ENCODE results near the gene NEFH. TPM values are rescaled to one million over a fixed set of nuclear protein-coding genes. Genes with fewer than 3 reads are reported as not detected.
A peak's percentile ranks its signal among the peaks of the same experiment; 100 is the strongest.

The NEFH gene
- polyA plus RNA-seq, 4 donors, result 9.4 to 13.9 (median 9.5) TPM

- DNase-seq (ENCODE audit: low read depth in 4 of 4, low spot score in 3 of 4), result no peak
These were observed 13.6 kb downstream of the NEFH start for GRCh38 chr22:29493636-29494035.

DNA sequence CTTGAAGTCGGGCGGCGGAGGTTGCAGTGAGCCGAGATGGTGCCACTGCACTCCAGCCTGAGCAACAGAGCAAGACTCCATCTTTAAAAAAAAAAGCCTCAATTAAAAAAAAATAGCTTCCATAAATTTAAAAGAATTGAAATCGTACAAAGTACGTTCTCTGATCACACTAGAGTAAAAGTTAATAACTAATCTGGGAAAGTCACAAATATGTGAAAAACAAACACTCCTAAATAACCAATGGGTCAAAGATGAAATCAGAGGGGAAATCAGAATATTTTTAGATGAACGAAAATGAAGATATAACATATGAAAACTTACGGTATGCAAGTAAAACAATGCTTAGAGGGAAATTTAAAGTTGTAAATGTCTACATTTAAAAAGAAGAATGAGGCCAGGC, 19.8 kb downstream of the NEFH start:
- DNase-seq (ENCODE audit: low read depth in 4 of 4, low spot score in 3 of 4), result no peak

GRCh38 chr22:29503811-29504372, 23.9 kb downstream of the NEFH start:
- peak in 1 of 4 donors; percentile 21 for DNase-seq (ENCODE audit: low read depth in 4 of 4, low spot score in 3 of 4)

DNA sequence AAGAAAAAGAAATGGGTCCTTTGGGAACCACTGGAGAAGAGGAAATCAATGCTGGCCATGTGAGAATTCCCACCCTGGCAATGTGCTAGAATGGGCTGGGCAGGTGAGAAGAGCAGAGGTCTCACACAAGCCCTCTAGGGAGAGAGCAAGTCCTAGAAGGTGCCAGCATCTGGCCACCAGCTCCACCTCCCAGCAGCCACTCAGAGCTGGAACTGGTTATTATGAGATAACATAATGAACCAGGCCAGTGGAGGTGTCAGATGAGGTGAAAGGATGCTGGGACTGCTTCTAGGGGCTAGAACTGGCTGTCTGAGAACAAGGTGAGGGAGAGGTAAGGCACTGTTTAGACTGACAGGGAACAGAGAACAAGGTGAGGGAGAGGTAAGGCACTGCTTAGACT, 29.3 kb downstream of the NEFH start:
- DNase-seq (ENCODE audit: low read depth in 4 of 4, low spot score in 3 of 4), result no peak

DNA sequence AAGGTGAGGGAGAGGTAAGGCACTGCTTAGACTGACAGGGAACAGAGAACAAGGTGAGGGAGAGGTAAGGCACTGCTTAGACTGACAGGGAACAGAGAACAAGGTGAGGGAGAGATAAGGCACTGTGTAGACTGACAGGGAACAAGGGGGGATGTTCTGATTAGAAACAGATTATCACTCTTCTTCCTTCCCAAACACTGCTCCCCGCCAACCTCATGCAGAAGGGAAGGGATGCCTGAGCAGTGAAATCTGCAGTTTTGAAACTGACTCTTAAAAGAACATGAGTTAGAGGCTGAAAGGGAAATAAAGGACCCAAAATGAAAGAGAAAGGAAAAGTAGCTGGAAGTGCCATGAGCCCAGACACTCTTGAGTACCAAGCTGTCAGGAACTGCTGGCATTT, 29.8 kb downstream of the NEFH start:
- no peak for DNase-seq (ENCODE audit: low read depth in 4 of 4, low spot score in 3 of 4)

- DNase-seq (ENCODE audit: low read depth in 4 of 4, low spot score in 3 of 4), result no peak
These were observed 30.5 kb downstream of the NEFH start for GRCh38 chr22:29510542-29510941.

DNA sequence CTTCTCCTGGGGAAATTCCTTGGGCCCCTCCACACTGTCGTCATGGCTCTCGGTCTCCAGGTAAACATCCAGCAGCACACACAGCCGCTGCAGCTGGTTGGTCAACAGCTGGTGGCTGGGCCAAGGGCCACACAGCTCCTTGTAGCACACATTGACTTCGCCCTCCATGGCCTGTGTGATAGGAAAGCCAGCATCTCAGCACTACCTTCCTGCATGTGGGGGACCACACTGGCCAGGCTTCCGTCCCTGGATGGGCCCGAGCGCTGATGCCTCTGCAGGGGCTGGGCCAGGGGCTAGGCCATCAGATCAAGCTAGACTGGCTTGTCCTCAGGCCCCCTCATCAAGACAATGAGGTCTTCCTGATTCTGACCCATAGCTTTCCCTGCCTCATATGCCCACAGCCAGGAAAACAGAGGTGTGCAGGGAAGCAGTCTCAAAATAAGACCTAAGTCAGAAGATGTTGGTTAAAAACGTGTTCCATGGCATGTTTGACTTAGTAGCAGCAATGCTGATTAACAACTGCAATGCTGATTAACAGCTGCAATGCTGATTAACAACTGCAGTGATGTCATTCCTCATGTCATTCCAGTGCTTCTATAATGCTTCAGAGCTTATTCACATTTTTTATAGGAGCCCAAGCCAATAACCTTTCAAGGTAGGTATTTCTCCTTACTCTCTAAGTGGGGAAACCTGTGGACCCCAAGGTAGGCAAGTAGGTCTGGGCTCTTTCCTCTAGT, 31.3 kb downstream of the NEFH start:
- DNase-seq (ENCODE audit: low read depth in 4 of 4, low spot score in 3 of 4), result no peak

DNA sequence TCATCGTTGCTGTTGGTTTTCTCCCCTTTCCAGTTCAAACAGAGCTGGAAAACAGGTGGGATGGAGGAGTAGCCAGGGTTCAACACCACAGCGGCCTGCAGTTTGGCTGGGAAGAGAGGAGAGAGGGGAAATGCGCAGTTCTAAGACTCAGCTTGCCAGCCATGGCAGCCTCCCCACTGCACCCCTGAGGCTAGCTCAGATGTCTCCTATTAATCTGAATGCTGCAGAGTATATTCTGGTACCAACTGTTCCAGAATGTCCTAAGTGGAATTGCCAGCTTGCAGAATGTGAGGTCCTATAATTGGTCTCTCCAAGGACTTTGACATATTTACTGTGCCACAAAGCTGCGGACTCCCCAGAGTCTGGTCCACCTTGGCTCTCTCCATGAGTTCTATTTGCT, 32.0 kb downstream of the NEFH start:
- no peak for DNase-seq (ENCODE audit: low read depth in 4 of 4, low spot score in 3 of 4)

GRCh38 chr22:29517215-29517908, 37.3 kb downstream of the NEFH start:
- DNase-seq (ENCODE audit: low read depth in 4 of 4, low spot score in 3 of 4), result no peak

DNA sequence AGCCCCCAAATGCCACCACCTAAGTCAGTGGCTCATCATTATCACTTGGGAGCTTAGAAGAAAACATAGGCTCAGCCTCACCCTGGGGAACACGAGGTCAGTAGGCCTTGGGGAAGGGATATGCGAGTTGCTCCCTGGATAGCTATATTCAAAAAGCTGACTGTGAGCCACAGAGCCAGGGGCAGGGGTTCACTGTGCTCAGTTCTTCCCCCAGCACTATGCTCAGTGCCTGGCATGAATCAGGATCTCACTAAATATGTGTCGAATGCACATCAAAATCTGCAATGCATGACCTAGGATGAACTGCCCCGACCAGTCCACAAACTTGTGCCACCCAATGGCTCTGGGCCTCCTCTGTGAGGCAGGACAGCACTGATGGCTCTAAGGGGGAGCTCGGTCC, 38.4 kb downstream of the NEFH start:
- no peak for DNase-seq (ENCODE audit: low read depth in 4 of 4, low spot score in 3 of 4)

- no peak for DNase-seq (ENCODE audit: low read depth in 4 of 4, low spot score in 3 of 4)
These were observed 40.0 kb downstream of the NEFH start for GRCh38 chr22:29519996-29520395.

GRCh38 chr22:29520851-29521250, 40.8 kb downstream of the NEFH start:
- no peak for DNase-seq (ENCODE audit: low read depth in 4 of 4, low spot score in 3 of 4)

- DNase-seq (ENCODE audit: low read depth in 4 of 4, low spot score in 3 of 4), result no peak
These were observed 41.5 kb downstream of the NEFH start for GRCh38 chr22:29521526-29521925.

DNA sequence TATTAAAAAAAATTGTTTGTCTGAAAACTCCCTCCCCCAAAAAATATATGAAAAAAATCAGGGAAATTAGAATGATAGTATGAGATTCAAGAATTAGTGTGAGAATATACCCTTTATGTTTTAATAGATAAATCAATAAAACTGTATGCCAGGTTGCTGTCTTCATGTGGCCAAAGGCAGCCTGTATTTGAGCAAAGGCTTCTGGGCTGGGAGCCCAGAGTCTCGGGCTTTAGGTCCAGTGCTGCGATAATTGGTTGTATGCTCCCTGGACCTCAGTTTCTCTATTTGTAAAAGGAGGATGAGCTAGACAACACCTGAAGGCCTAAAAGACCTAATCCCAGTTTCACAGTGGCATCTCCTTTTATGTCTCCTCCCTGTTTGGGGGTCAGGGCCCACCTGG, 43.7 kb downstream of the NEFH start:
- no peak for DNase-seq (ENCODE audit: low read depth in 4 of 4, low spot score in 3 of 4)

- DNase-seq (ENCODE audit: low read depth in 4 of 4, low spot score in 3 of 4), result no peak
These were observed 44.6 kb downstream of the NEFH start for GRCh38 chr22:29524442-29525191.

DNA sequence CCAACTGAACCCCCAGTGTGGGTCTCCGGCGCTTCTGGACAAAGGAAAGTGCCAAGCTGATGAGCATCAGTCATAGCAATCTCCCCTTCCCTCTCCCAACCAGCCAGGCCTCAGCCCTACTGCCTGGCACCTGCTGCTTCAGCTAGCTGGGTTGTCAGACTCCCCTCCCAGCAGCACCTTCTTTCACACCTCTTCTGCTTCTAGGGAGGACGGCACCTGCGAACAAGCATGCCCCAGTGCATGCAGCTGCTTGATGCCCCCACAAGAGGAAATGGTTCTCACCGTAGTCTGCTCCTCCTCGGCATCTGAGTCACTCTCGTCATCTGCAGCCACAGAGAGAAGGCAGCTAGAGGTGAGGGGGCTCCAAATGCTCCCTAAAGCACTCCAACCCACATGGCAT, 48.1 kb downstream of the NEFH start:
- no peak for DNase-seq (ENCODE audit: low read depth in 4 of 4, low spot score in 3 of 4)

DNA sequence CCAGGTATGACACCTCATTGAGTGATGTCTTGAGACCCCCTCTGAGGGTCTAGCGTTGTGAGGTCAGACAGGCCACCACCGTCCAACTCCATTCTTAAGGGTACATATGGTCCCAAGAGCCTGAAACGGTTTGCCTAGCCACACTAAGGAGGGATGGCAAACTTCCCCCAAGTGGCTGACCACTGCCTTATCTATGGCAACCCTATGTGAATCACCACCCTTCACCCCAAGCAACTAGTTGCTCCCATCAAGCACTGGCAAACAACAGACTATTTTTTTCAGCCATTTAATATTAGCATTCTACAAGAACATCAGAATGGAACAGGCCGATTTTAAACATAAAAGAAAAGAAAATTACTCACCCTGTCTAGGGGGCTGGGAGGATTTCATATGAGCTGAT, 50.7 kb downstream of the NEFH start:
- DNase-seq (ENCODE audit: low read depth in 4 of 4, low spot score in 3 of 4), result no peak

DNA sequence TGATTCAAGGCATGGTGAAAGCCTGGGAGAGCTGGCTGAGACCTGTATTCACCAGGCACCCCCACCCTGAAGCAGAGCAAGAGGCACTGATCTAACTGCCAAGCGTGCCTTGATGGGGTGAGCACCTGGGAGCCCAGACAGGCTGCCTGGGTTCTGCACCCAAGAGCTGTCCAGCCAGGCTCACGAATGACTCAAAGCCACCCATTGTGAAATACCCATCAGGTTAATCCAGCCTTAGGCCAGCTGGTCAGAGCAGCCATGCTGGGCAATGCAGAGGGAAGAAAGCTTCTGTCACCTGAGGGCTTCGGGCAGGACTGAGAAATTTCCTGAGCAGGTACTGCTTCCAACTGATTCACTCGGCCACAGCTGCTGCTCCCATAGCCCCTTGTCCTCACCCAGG, 51.4 kb downstream of the NEFH start:
- DNase-seq (ENCODE audit: low read depth in 4 of 4, low spot score in 3 of 4), result no peak

GRCh38 chr22:29536411-29536810, 56.4 kb downstream of the NEFH start:
- no peak for DNase-seq (ENCODE audit: low read depth in 4 of 4, low spot score in 3 of 4)

DNA sequence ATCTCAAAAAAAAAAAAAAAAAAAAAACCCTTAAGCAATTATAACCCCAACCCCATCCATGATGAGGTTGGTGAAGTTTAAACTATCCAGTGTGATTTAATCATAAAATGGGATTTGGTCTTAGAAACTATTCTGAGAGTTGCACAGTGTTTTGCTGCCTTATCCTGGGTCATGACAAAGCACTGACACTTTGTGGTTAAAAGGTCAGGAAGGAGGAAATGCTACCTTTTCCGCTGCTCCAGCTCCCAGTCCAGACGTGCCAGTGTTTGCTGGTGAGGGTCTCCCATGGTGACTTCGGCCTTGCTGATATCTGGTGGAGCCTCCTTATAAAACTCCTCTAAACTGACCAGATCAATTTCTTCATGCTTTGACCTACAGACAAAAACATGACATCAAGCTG, 59.1 kb downstream of the NEFH start:
- DNase-seq (ENCODE audit: low read depth in 4 of 4, low spot score in 3 of 4), result no peak

Measured in left renal pelvis (tissue), 4 donors.